Immature natural killer cell (primary cell): ENCODE results near the gene LMAN2L. TPM values are rescaled to one million over a fixed set of nuclear protein-coding genes. Genes with fewer than 3 reads are reported as not detected.

ENCODE experiments used
- DNase-seq, 3 donors: peaks; one replicate each; pipeline ENCODE4 v3.0.0; 2022; ENCODE audit warnings: mixed read lengths in 1 of 3
- H3K27ac Mint-ChIP-seq, 6 donors: one replicate each; pipeline ENCODE4 v1.8.0; 2020; ENCODE audit warnings: mixed read lengths in 6 of 6, mild to moderate bottlenecking in 5 of 6, inconsistent platforms in 4 of 6, moderate library complexity in 3 of 6
- H3K27me3 Mint-ChIP-seq, 3 donors: one replicate each; pipeline ENCODE4 v1.8.0; 2020 to 2021; ENCODE audit warnings: low read depth in 3 of 3, mild to moderate bottlenecking in 3 of 3, mixed read lengths in 3 of 3, moderate library complexity in 3 of 3, inconsistent platforms in 1 of 3
- H3K36me3 Mint-ChIP-seq, 3 donors: one replicate each; pipeline ENCODE4 v1.8.0; 2020; ENCODE audit warnings: mixed read lengths in 3 of 3, inconsistent platforms in 2 of 3, mild to moderate bottlenecking in 2 of 3
- H3K4me1 Mint-ChIP-seq, 2 donors: one replicate each; pipeline ENCODE4 v1.8.0; 2020; ENCODE audit warnings: inconsistent platforms in 2 of 2, mild to moderate bottlenecking in 2 of 2, mixed read lengths in 2 of 2, moderate library complexity in 1 of 2
- H3K4me3 Mint-ChIP-seq, 5 donors: one replicate each; pipeline ENCODE4 v1.8.0; 2020; ENCODE audit warnings: mild to moderate bottlenecking in 5 of 5, mixed read lengths in 5 of 5, inconsistent platforms in 3 of 5, moderate library complexity in 3 of 5
- H3K9me3 Mint-ChIP-seq, 6 donors: one replicate each; pipeline ENCODE4 v1.8.0; 2020; ENCODE audit warnings: mild to moderate bottlenecking in 6 of 6, mixed read lengths in 6 of 6, inconsistent platforms in 4 of 6, moderate library complexity in 3 of 6
- polyA plus RNA-seq, 3 donors: library from polyadenylated mRNA; unstranded; fragments of 300-500 nt; fragmentation: Illumina TruSeq; gene quantifications; one replicate each; pipeline ENCODE4 v1.2.3, GENCODE V29; 2021

LMAN2L gene
- 10 to 100 TPM; 15.8 to 39.3 (median 23.5) TPM for polyA plus RNA-seq

- peak; percentile 94 to 96 (median 95) for DNase-seq
- Mint-ChIP-seq H3K27me3 (peaks cover 0 to 4% (median 0%) of the 10 kb centered on the region in 3 donors), H3K27ac (peak within 1 kb of the TSS; percentile 85 to 93 (median 90)), H3K4me3 (peak within 1 kb of the TSS; percentile 92 to 98 (median 95)), H3K9me3 (no peaks in the 10 kb centered on the region), H3K4me1 (peaks cover 26 to 42% of the 10 kb centered on the region in 2 donors), H3K36me3 (peaks cover 0 to 5% (median 3%) of the 10 kb centered on the region in 3 donors)
These were observed at the start of gene LMAN2L for GRCh38 chr2:96739633-96740428. Gene LMAN2L (minus strand): TSS chr2:96740064. CDS start chr2:96740040, 24 bp downstream.

- H3K4me3 Mint-ChIP-seq: no peak overlapping the region
- H3K27ac Mint-ChIP-seq: no peak overlapping the region
- no peak for DNase-seq
These were observed 49.4 kb upstream of the LMAN2L start for GRCh38 chr2:96789245-96789617.

GRCh38 chr2:96788442-96789244 is 48.8 kb upstream of the LMAN2L start:
- peaks cover 0 to 2% (median 0%) of the 10 kb centered on the region in 3 donors for H3K27me3 Mint-ChIP-seq

More at GRCh38 chr2:96789245-96789617, 49.4 kb upstream of the LMAN2L start:
- Mint-ChIP-seq H3K9me3 (no peaks in the 10 kb centered on the region), H3K27me3 (peaks cover 0 to 2% (median 0%) of the 10 kb centered on the region in 3 donors), H3K36me3 (no peaks in the 10 kb centered on the region), H3K4me1 (no peaks in the 10 kb centered on the region)

GRCh38 chr2:96787411-96787810 is 47.5 kb upstream of the LMAN2L start:
- H3K27ac Mint-ChIP-seq: no peak overlapping the region
- H3K27me3 Mint-ChIP-seq: no peaks in the 10 kb centered on the region
- no peaks in the 10 kb centered on the region for H3K4me1 Mint-ChIP-seq

More at GRCh38 chr2:96788442-96789244, 48.8 kb upstream of the LMAN2L start:
- no peaks in the 10 kb centered on the region for H3K4me1 Mint-ChIP-seq
- no peak for DNase-seq
- no peaks in the 10 kb centered on the region for H3K9me3 Mint-ChIP-seq
- no peak overlapping the region for H3K4me3 Mint-ChIP-seq
- H3K27ac Mint-ChIP-seq: no peak overlapping the region
- no peaks in the 10 kb centered on the region for H3K36me3 Mint-ChIP-seq

GRCh38 chr2:96783388-96783787 is 43.5 kb upstream of the LMAN2L start:
- Mint-ChIP-seq H3K9me3 (no peaks in the 10 kb centered on the region), H3K4me1 (no peaks in the 10 kb centered on the region), H3K4me3 (no peak overlapping the region), H3K36me3 (peaks cover 3 to 7% (median 3%) of the 10 kb centered on the region in 3 donors), H3K27ac (no peak overlapping the region), H3K27me3 (peaks cover 0 to 2% (median 0%) of the 10 kb centered on the region in 3 donors)
- DNase-seq: no peak

More at GRCh38 chr2:96787411-96787810, 47.5 kb upstream of the LMAN2L start:
- DNase-seq: no peak
- H3K36me3 Mint-ChIP-seq: peaks cover 3% of the 10 kb centered on the region in 3 donors
- H3K9me3 Mint-ChIP-seq: no peaks in the 10 kb centered on the region
- H3K4me3 Mint-ChIP-seq: no peak overlapping the region

GRCh38 chr2:96775160-96775559 is 35.3 kb upstream of the LMAN2L start:
- H3K27me3 Mint-ChIP-seq: peaks cover 0 to 7% (median 2%) of the 10 kb centered on the region in 3 donors
- H3K4me3 Mint-ChIP-seq: peak overlapping the region; percentile 3 to 97 (median 49)
- no peak for DNase-seq
- H3K36me3 Mint-ChIP-seq: no peaks in the 10 kb centered on the region
- peaks cover 0 to 2% (median 0%) of the 10 kb centered on the region in 6 donors for H3K9me3 Mint-ChIP-seq
- H3K4me1 Mint-ChIP-seq: peaks cover 20 to 27% of the 10 kb centered on the region in 2 donors
- peak overlapping the region; percentile 50 to 89 (median 76) for H3K27ac Mint-ChIP-seq

- Mint-ChIP-seq H3K36me3 (no peaks in the 10 kb centered on the region), H3K27me3 (peaks cover 0 to 7% (median 2%) of the 10 kb centered on the region in 3 donors), H3K27ac (peak overlapping the region; percentile 90 to 95 (median 94)), H3K9me3 (peaks cover 0 to 2% (median 0%) of the 10 kb centered on the region in 6 donors), H3K4me1 (peaks cover 20 to 27% of the 10 kb centered on the region in 2 donors), H3K4me3 (peak overlapping the region; percentile 94 to 98 (median 96))
- DNase-seq: peak; percentile 62 to 67 (median 64)
These were observed 34.1 kb upstream of the LMAN2L start for GRCh38 chr2:96773922-96774321.

- peak overlapping the region; percentile 48 to 90 (median 66) for H3K27ac Mint-ChIP-seq
These were observed 33.2 kb upstream of the LMAN2L start for GRCh38 chr2:96772903-96773671.

GRCh38 chr2:96771796-96772618 is 32.1 kb upstream of the LMAN2L start:
- Mint-ChIP-seq H3K4me1 (peaks cover 25 to 34% of the 10 kb centered on the region in 2 donors), H3K9me3 (peaks cover 0 to 2% (median 0%) of the 10 kb centered on the region in 6 donors), H3K36me3 (no peaks in the 10 kb centered on the region), H3K27ac (peak overlapping the region in 4 of 6 donors; percentile 19 to 67 (median 36)), H3K4me3 (peak overlapping the region in 3 of 5 donors; percentile 1 to 41 (median 22)), H3K27me3 (peaks cover 2 to 6% (median 2%) of the 10 kb centered on the region in 3 donors)
- no peak for DNase-seq

More at GRCh38 chr2:96772903-96773671, 33.2 kb upstream of the LMAN2L start:
- Mint-ChIP-seq H3K36me3 (no peaks in the 10 kb centered on the region), H3K9me3 (peaks cover 0 to 2% (median 0%) of the 10 kb centered on the region in 6 donors), H3K4me3 (peak overlapping the region; percentile 12 to 94 (median 46)), H3K4me1 (peaks cover 24 to 32% of the 10 kb centered on the region in 2 donors), H3K27me3 (peaks cover 0 to 7% (median 2%) of the 10 kb centered on the region in 3 donors)
- DNase-seq: no peak

- no peak overlapping the region for H3K4me3 Mint-ChIP-seq
- no peak for DNase-seq
- peaks cover 30 to 41% of the 10 kb centered on the region in 2 donors for H3K4me1 Mint-ChIP-seq
- H3K27ac Mint-ChIP-seq: no peak overlapping the region
- H3K9me3 Mint-ChIP-seq: peaks cover 0 to 2% (median 0%) of the 10 kb centered on the region in 6 donors
- H3K36me3 Mint-ChIP-seq: peaks cover 0 to 5% (median 0%) of the 10 kb centered on the region in 3 donors
- peaks cover 2 to 4% (median 2%) of the 10 kb centered on the region in 3 donors for H3K27me3 Mint-ChIP-seq
These were observed 30.8 kb upstream of the LMAN2L start for GRCh38 chr2:96770442-96771202.

GRCh38 chr2:96769814-96770213 is 29.9 kb upstream of the LMAN2L start:
- H3K4me1 Mint-ChIP-seq: peaks cover 23 to 33% of the 10 kb centered on the region in 2 donors
- DNase-seq: no peak
- no peak overlapping the region for H3K4me3 Mint-ChIP-seq
- peaks cover 0 to 5% (median 0%) of the 10 kb centered on the region in 3 donors for H3K36me3 Mint-ChIP-seq
- H3K27me3 Mint-ChIP-seq: peaks cover 2 to 4% (median 2%) of the 10 kb centered on the region in 3 donors
- H3K9me3 Mint-ChIP-seq: peaks cover 0 to 2% (median 0%) of the 10 kb centered on the region in 6 donors
- no peak overlapping the region for H3K27ac Mint-ChIP-seq
